HG02571 (cell line): ENCODE measurements around the gene DDX21.
"Not testable (repeated sequence)": the region's sequence is repeated elsewhere in the genome, so short reads cannot be mapped to it uniquely, and the experiment has no call there.

Experiments used
- ATAC-seq: cut with Tn5 transposase; IDR thresholded peaks from one replicate; pipeline ENCODE4 v1.9.1; 2021; ENCODE audit warnings: mild to moderate bottlenecking, moderate library complexity; ENCODE audit not compliant: unreplicated experiment

DDX21 gene

DNA sequence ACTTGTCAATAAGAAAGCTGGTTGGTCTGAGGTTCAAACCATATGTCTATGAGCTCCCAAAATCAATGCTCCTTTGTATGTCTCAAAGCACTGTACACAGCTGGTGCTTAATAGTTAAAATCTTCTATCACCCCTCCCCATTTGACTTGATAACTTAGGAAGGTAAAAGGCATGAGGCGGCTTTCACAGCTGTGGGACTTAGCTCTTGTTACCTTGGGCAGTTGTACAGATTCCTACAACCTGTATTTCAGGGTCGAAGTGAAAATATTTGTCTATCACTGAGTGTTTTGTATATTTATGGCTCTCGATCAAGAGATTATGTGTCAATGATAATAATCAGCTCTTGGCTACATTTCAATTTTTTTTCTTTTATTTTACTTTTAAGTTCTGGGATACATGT is 31.6 kb downstream of the DDX21 start:
- ATAC-seq: no peak

DNA sequence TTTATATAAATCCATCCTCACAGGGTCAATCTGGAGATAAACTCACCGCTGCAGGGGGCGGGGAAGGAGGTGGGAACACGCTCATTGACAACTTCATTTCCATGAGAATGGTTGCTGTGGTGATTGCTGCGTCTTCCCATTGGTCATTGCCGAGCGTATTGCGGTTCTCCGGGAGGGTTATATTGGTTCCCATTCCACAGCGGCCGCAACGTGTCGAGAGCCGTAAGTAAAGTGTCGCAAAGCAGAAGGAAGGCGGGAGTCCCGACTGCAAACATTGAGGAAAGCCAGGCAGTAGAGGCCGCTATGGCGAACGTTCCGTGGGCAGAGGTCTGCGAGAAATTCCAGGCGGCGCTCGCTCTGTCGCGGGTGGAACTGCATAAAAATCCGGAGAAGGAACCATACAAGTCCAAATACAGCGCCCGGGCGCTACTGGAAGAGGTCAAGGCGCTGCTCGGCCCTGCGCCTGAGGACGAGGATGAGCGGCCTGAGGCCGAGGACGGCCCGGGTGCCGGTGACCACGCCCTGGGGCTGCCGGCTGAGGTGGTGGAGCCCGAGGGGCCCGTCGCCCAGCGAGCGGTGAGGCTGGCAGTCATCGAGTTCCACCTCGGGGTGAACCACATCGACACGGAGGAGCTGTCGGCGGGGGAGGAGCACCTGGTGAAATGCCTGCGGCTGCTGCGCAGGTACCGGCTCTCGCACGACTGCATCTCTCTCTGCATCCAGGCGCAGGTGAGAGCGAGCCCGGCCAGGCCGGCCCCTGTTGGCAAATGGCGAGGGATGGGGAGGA is 32.8 kb downstream of the DDX21 start, which contains the start of gene KIFBP:
Gene KIFBP, plus strand, starts transcription at position 274 of the 787 bp plus-strand sequence. Its CDS starts 30 bp downstream, at position 304.
- ATAC-seq: peak; percentile 73

DNA sequence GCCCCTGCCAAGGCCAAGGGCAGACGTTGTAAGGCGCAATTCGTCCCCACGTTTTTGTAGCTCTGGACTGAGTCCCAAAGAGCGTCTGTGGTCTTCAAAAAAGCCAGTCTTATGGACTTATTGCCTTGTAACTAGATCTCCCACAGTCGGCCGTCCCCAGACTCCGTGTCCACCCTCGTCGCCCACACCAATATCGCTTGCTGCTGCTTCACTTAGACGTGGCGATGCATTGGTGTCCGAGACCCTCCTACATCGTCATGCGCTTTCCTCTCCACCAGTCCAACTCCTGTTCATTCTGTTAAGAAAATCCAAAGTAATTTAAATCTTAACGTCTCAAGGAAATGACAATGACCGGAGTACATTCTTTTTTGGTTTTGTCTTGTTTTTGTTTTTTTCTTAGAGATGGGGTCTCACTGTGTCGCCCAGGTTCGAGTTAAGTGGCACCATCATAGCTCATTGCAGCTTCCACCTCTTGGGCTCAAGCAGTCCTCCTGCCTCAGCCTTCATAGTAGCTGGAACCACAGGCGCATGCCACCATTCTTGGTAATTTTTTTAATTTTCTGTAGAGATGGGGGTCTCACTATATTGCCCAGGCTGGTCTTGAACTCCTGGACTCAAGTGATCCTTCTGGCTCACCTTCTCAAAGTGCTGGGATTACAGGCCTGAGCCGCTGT is 33.5 kb downstream of the DDX21 start:
- ATAC-seq: no peak

DNA sequence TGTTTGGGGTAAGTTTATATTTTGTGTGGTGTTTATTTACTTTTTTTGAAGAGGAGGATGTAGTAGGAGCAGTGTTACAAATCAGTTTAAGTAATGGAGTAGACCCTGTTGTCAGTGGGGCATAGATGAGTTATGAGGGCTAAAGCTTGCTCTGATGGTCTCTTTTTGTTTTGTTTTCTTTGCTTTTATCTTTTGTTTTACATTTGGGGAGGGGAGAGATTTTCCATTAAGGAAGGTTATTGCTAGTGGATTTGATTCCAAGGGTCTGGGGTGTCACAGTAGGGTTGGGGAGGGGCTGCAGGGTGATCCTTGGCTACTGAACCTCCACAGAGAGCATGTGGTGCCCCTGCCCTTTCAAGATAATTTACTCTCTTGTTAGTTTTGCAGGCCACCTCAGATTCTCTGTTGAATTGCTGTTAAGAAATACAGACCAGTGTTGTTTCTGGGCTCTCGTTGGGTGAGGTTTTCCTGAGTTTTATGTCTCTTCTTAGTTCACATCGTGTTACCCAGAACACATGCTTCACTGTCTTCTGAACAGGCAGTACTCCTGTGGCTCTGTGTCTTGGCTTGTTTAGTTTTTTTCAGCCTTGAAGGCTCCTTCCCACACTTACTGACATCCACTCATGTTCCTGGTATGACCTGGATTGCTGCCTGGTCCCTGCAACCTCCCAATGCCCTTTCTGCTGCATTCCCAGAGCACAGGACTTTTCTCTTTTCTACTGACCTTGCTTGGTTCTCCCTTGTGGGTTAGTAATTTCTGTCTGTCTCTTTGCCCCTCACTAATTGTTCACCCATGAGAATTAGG is 36.9 kb downstream of the DDX21 start:
- no peak for ATAC-seq

DNA sequence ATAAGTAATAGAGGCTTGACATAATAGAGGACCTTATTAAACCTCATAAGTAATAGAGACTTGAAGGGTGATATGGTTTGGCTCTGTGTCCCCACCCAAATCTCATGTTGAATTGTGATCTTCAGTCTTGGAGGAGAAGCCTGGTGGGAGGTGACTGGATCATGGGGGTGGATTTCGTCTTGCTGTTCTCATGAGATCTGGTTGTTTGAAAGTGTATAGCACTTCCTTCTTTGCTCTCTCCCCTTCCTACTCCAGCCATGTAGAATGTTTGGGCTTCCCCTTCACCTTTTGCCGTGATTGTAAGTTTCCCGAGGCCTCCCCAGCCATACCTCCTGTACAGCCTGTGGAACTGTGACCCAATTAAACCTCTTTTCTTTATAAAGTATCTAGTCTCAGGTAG is 41.2 kb downstream of the DDX21 start:
- no peak for ATAC-seq

DNA sequence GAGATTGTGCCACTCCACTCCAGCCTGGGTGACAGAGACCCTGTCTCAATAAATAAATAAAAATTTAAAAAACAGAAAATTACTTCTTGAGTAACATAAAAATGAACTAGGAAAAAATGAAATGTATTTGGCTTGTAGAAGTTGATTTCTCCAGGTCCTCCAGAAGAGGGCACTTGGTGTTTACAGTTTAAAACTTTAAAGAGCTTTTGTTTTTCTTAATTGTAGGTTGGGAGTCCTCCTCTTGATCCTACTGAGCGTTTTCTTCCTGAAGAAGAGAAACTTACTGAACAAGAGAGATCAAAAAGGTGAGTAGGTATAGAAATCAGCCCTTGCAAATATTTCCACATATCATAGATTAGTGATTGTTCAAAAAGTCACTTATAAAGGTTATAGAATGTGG is 48.9 kb downstream of the DDX21 start:
- ATAC-seq: no peak

DNA sequence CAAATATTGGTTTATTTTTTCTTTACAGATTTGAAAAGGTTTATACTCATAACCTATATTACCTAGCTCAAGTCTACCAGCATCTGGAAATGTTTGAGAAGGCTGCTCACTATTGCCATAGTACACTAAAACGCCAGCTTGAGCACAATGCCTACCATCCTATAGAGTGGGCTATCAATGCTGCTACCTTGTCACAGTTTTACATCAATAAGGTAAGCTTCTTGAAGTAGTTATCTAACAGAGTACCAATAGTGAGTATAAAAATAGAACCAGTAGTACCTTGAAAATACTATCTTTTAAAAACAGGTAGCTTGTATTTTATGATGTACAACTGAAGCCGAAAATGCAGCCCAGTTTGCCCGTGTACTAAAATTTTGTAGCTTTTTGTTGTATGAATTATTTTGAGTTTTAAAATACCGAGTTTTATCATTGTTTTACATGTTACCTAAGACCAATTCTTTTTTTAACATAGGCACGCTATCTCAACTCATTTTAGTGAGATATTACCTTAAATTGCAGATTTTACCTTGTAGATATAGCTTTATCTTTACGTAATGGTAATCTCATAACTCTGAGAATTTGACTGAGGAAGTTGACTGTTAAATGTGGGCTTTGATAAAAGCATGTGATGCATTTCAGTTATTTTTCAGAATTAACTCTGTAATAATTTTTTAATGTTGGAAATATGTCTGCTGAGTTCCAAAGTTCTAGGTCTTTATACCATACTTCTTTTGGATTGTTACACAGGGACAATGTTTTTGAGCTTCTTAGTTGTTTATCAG is 49.9 kb downstream of the DDX21 start:
- no peak for ATAC-seq

DNA sequence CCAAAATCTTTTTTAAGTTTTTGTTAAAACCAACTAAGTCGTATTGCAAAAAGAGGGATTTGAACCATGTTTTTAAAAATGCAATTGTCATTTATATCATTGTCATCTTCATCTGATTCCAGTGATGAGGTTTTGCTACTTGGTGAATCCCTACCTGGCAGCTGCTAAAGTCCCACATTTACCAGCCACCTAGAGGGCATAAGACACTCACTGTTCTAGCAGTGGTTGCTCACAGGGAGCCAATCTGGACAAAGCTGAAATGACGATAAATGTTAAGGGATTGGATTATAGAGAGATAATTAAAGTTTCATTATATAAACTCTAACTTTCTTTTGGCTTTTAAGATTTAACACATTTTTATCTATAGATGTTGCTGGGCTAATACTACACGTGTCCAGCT is 51.3 kb downstream of the DDX21 start:
- no peak for ATAC-seq

DNA sequence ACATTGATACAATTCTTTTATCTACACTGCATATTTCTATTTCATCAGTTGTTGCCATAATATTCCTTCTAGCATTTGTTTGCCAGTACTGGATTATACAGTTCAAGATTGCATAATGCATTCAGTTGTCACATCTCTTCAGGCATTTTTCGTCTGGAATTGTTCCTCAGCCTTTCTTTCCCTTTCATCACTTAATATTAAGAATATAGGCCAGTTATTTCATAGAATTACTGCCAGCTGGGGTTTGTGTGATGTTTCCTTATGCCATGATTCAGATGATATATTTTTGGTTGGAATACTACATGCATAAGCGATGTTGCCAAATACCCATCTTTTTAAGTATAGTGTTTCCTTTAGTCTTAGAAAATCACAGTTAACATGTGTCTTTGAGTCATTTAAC is 53.4 kb downstream of the DDX21 start:
- ATAC-seq: no peak

DNA sequence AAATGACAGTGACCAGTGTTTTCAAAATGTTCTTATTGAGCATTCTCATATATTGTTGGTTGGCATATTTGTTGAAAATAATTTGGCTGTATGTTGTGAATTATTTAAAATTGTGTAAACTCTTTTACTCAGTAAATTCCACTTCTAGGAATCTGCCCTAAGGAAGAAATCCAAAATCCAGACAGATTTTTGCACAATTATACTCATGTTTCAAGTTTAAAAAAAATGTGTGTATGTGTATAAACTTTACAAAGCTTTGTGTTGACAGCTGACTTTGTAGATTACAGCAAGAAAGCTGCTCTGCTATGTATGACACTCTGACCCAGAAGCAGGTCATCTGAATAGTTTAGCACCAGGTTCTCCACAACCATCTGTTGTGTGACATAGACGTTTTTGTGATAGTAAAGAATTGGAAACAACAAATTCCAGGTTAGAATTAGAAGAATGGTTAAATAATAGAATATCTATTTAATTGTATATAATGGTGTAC is 54.2 kb downstream of the DDX21 start:
- no peak for ATAC-seq

DNA sequence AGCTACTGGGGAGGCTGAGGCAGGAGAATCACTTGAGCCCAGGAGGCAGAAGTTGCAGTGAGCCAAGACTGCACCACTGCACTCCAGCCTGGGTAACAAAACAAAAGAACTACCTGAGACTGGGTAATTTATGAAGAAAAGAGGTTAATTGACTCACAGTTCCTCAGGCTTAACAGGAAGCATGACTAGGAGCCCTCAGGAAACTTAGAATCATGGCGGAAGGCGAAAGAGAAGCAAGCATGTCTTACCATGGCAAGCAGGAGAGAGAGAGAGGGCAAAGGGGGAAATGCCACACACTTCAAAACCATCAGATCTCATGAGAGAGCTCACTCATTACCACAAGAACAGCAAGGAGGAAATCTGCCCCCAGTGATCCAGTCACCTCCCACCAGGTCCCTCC is 56.8 kb downstream of the DDX21 start:
- not testable (repeated sequence) for ATAC-seq

DNA sequence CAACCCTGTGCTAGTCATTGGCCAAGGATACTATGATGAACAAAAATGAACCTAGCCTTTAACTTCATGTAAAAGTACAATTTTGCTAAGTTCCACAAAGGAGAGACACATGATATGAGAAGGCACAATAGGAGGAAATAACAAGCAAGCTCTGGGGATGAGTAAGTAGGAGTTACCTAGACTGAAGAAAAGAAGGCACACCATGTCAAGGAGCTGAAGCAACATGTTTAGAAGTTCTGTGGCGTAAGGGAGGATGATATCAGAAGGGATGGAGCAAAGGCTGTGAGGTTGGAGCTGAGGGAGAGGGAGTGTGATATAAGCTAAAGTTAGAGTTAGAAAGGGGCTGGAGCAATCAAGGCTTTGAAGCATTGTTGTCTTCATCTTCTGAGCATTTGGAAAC is 58.2 kb downstream of the DDX21 start:
- no peak for ATAC-seq

DNA sequence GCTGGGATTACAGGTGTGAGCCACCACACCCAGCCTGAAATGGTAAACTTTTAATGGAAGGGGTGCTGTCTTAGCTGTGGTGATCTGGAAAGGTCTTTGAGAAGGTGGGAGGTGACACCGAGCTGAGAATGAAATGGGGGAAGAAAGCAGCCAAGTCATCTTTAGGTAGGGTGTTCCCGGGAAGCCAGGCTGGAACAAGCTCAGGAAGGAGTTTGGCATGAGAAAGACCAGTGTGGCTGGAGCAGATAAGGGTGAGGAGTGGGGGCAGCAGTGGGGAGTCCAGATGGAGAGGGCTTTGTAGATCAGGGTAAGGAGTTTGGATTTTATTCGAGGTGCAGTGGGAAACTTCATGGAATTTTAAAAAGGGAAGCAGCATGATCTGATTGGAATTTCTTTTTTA is 62.6 kb downstream of the DDX21 start:
- ATAC-seq: no peak

DNA sequence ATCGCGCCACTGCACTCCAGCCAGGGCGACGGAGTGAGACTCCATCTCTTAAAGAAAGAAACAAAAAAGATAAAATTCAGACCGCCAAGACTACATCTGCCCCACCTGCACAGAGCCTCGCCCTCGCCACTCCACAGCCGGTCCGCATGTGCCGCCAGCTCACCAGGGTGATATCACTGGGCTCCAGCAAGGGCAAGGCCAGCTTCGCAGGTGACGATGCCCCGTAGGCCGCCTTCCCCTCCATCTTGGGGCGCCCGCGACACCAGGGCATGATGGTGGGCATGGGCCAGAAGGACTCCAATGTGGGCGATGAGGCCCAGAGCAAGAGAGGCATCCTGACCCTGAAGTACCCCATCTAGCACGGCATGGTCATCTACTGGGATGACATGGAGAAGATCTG is 66.6 kb downstream of the DDX21 start:
- no peak for ATAC-seq

DNA sequence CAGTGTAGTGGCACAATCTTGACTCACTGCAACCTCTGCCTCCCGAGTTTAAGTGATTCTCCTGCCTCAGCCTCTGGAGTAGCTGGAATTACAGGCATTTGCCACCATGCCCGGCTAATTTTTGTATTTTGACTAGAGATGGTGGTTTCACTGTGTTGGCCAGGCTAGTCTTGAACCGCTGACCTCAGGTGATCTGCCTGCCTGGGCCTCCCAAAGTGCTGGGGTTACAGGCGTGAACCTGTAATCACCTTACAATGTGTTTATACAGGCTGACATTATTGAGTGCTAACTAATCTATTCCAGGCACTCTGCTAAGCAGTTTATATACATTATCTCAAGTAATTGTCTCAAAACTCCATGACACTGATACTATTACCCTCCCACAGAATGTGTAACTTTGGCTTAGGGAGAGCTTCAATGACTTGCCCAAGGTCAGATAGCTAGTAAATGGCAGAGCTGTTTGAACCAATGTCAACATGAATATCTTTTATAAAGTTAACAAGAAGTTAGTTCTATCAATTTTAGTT is 69.5 kb downstream of the DDX21 start:
- ATAC-seq: no peak

DNA sequence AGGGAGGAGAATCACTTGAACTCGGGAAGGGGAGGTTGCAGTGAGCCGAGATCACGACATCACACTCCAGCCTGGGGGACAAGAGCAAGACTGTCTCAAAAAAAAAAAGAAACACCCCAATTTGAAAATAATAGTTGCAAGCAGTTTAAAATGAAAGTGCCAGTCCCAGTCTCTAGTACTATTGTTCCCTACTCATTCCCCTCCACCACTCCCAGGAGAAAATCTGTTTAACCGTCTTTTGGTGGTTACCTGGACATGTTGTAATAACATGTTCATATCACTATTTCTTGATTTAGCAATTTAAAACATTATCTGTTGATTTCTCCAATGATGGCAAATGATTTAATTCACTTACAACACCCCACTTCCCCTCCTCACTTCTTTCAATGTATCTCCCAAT is 77.3 kb downstream of the DDX21 start:
- no peak for ATAC-seq
